ENCODE data around the gene NISCH. TPM values are rescaled to one million over a fixed set of nuclear protein-coding genes. Genes with fewer than 3 reads are reported as not detected.

NISCH gene
- total and polyA plus RNA-seq, 2 donors (not counting 1 experiment from before 2014, with no cell fraction given): 31.1 to 69.9 TPM

GRCh38 chr3:52444860-52445793 is 10.3 kb upstream of the NISCH start, which contains the start of gene SEMA3G:
Gene SEMA3G (minus strand): TSS chr3:52445103. CDS start chr3:52445027, 76 bp downstream.
- Histone ChIP-seq H3K9ac (ENCODE audit: insufficient read depth, low read length) (no peak within 1 kb of the TSS), H3K27ac (ENCODE audit: insufficient read depth, low read length) (no peak within 1 kb of the TSS), H3K4me1 (ENCODE audit: control insufficient read depth, extremely low read depth, insufficient read depth, low read length) (no peaks in the 10 kb centered on the region), H3K79me2 (ENCODE audit: control insufficient read depth, insufficient read depth, low read length) (no peaks in the 10 kb centered on the region), H3K36me3 (ENCODE audit: control insufficient read depth, insufficient read depth, low read length) (no peaks in the 10 kb centered on the region), H4K20me1 (ENCODE audit: control insufficient read depth, extremely low read depth, insufficient read depth, low read length) (no peaks in the 10 kb centered on the region), H3K27me3 (ENCODE audit: control insufficient read depth, insufficient read depth, low read length) (no peaks in the 10 kb centered on the region), H2AFZ (ENCODE audit: low read length) (no peak within 1 kb of the TSS), H3K4me2 (ENCODE audit: extremely low read depth, insufficient read depth, low read length) (no peak within 1 kb of the TSS), H3K4me3 (replicated peaks in 1 of 4; ENCODE audit: control extremely low read depth in 1 of 4, insufficient read depth in 1 of 4, low read depth in 3 of 4, low read length in 4 of 4) (no peak within 1 kb of the TSS), H3K9me3 (ENCODE audit: control insufficient read depth, insufficient read depth, low read depth, low read length) (no peaks in the 10 kb centered on the region)
- TF ChIP-seq EZH2 (IDR thresholded peaks at IDR 0.05; ENCODE audit: low read length, missing control alignments) (no peak), CTCF (conservative IDR thresholded peaks at IDR 0.05 in 1 of 2, IDR thresholded peaks at IDR 0.05 in 1 of 2; ENCODE audit: low read depth in 1 of 2, low read length in 2 of 2) (peak; percentile 13 to 47)
- DNase-seq (ENCODE audit: low read depth in 2 of 2): peak; percentile 26 to 49

GRCh38 chr3:52446042-52446441 is 9.4 kb upstream of the NISCH start:
- H4K20me1 ChIP-seq (ENCODE audit: control insufficient read depth, extremely low read depth, insufficient read depth, low read length): no peaks in the 10 kb centered on the region
- no peak overlapping the region for H3K4me3 ChIP-seq (replicated peaks in 1 of 4; ENCODE audit: control extremely low read depth in 1 of 4, insufficient read depth in 1 of 4, low read depth in 3 of 4, low read length in 4 of 4)
- DNase-seq (ENCODE audit: low read depth in 2 of 2): no peak
- H2AFZ ChIP-seq (ENCODE audit: low read length): no peak overlapping the region
- no peaks in the 10 kb centered on the region for H3K27me3 ChIP-seq (ENCODE audit: control insufficient read depth, insufficient read depth, low read length)
- no peak overlapping the region for H3K4me2 ChIP-seq (ENCODE audit: extremely low read depth, insufficient read depth, low read length)
- TF ChIP-seq EZH2 (IDR thresholded peaks at IDR 0.05; ENCODE audit: low read length, missing control alignments): no peak
- no peaks in the 10 kb centered on the region for H3K36me3 ChIP-seq (ENCODE audit: control insufficient read depth, insufficient read depth, low read length)
- H3K4me1 ChIP-seq (ENCODE audit: control insufficient read depth, extremely low read depth, insufficient read depth, low read length): no peaks in the 10 kb centered on the region
- no peak overlapping the region for H3K9ac ChIP-seq (ENCODE audit: insufficient read depth, low read length)
- H3K27ac ChIP-seq (ENCODE audit: insufficient read depth, low read length): no peak overlapping the region
- H3K9me3 ChIP-seq (ENCODE audit: control insufficient read depth, insufficient read depth, low read depth, low read length): no peaks in the 10 kb centered on the region
- H3K79me2 ChIP-seq (ENCODE audit: control insufficient read depth, insufficient read depth, low read length): no peaks in the 10 kb centered on the region

- Histone ChIP-seq H3K27me3 (ENCODE audit: control insufficient read depth, insufficient read depth, low read length) (no peaks in the 10 kb centered on the region), H3K36me3 (ENCODE audit: control insufficient read depth, insufficient read depth, low read length) (no peaks in the 10 kb centered on the region), H3K4me1 (ENCODE audit: control insufficient read depth, extremely low read depth, insufficient read depth, low read length) (no peaks in the 10 kb centered on the region), H4K20me1 (ENCODE audit: control insufficient read depth, extremely low read depth, insufficient read depth, low read length) (no peaks in the 10 kb centered on the region), H3K4me3 (replicated peaks in 1 of 4; ENCODE audit: control extremely low read depth in 1 of 4, insufficient read depth in 1 of 4, low read depth in 3 of 4, low read length in 4 of 4) (no peak overlapping the region), H3K9ac (ENCODE audit: insufficient read depth, low read length) (no peak overlapping the region), H3K79me2 (ENCODE audit: control insufficient read depth, insufficient read depth, low read length) (no peaks in the 10 kb centered on the region), H2AFZ (ENCODE audit: low read length) (no peak overlapping the region), H3K9me3 (ENCODE audit: control insufficient read depth, insufficient read depth, low read depth, low read length) (no peaks in the 10 kb centered on the region), H3K4me2 (ENCODE audit: extremely low read depth, insufficient read depth, low read length) (no peak overlapping the region), H3K27ac (ENCODE audit: insufficient read depth, low read length) (no peak overlapping the region)
- TF ChIP-seq CTCF (conservative IDR thresholded peaks at IDR 0.05 in 1 of 2, IDR thresholded peaks at IDR 0.05 in 1 of 2; ENCODE audit: low read depth in 1 of 2, low read length in 2 of 2) (peak; percentile 100), EZH2 (IDR thresholded peaks at IDR 0.05; ENCODE audit: low read length, missing control alignments) (no peak)
- peak; percentile 29 to 55 for DNase-seq (ENCODE audit: low read depth in 2 of 2)
Observed at GRCh38 chr3:52446631-52447511, 8.5 kb upstream of the NISCH start.
